HG03108 (cell line): ENCODE data around the gene SLC35A4.
"Not testable (repeated sequence)": the region's sequence is repeated elsewhere in the genome, so short reads cannot be mapped to it uniquely, and the experiment has no call there.

Source experiments
- ATAC-seq: cut with Tn5 transposase; IDR thresholded peaks from one replicate; pipeline ENCODE4 v1.9.1; 2021; ENCODE audit warnings: moderate library complexity; ENCODE audit not compliant: unreplicated experiment

SLC35A4 gene

DNA sequence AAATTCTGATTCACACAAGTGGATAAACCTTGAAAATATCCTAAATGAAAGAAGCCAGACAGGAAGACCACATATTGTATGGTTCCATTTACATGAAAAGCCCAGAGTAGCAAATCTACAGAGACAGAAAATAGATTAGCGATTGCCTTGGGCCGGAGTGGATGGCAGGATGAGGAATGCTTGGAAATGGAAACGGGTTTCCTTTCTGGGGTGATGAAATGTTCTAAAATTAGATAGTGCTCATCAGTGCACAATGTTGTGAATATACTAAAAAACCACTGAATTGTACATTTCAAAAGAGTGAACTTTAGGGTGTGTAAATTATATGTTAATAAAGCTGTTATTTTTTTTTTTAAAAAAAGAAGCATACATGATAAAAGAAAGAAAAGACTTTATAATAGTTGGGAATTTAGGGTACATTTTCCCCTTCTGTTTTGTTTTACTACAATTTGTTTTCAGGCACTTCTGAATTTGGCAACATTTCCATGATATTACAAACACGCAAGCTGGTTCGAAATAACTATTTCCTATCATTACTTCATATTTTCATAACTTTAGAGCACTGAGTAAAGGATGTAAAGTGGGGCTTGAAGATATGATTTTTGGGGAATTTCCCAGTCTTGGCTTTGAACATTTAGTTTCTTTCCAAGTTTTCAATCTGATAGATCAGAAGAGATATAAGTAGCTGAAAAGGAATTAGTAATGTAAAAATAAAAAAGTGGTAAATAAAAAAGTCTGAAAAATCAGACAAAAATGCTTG, 23.9 kb downstream of the SLC35A4 start:
- ATAC-seq = no peak

DNA sequence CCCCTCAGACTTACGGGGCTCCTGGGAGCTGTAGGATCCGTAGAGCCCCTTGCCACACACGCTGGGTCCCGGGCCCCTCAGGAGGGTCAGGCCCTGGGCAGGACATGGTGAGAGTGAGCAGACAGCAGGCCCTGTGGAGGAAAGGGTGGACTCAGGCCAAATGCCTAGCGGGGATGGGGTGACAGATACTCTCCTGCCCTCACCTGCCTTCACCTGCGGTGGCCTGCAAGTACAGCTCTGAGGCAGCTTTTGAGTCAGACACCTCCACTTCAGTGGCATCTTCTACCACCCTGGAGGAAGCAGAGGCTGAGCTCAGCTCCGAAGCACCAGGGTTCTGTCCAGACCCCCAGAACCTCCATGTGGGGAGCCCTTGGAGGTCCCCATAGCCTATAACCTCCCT, 26.2 kb downstream of the SLC35A4 start:
- no peak for ATAC-seq

DNA sequence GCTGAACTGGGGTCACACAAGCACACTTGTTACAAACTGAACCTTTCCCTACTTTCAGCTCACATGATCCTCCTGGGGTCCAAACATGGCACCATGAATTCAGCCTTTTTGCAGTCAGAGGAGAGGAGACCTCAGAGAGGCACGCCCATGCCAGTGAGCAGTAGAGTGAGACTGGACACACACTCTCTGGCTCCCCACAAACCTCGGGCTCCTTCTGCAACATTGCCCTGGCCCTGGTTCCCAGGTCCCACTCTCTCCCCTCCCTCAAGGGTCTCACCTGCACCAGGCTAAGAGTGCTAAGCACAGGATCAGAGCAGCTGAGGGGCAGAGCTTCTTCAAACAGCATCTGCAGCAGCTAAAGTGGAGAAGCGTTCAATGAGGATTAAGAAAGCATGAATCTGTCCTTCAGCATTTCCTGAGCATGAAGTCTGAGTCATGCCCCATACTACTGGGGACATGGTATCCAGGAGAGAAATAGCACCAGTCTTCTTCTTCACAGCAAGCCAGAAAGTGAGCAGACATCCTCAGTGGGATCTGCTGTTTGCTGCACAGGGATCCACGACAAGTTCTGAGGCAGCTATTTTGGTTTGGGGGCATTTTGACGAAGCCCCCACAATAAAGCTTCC, 27.2 kb downstream of the SLC35A4 start:
- ATAC-seq = no peak

DNA sequence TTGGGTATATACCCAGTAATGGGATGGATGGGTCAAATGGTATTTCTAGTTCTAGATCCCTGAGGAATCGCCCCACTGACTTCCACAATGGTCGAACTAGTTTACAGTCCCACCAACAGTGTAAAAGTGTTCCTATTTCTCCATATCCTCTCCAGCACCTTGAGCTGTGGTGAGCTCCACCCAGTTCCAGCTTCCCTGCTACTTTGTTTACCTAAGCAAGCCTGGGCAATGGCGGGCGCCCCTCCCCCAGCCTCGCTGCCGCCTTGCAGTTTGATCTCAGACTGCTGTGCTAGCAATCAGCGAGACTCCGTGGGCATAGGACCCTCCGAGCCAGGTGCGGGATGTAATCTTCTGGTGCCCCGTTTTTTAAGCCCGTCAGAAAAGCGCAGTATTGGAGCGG, 28.4 kb downstream of the SLC35A4 start:
- ATAC-seq = not testable (repeated sequence)

DNA sequence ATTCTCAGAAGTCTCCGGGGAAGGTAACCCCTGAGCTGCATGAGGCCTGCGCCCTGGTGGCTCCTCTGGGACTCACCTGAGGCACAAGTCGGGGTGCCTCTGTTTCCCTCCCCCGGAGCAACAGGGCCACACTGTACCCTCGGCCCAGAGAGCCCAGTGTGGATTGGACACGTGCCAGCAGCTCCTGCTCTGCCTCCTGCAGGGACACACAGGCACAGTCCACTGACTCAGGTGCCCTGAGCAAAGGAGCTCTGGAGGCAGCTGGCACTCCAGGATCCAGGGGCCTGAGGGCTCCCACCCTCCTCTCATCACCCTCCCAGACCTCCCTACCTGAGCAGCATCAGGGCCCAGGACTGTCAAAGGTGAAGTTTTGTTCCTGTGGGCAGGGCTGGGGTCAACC, 29.5 kb downstream of the SLC35A4 start:
- no peak for ATAC-seq

DNA sequence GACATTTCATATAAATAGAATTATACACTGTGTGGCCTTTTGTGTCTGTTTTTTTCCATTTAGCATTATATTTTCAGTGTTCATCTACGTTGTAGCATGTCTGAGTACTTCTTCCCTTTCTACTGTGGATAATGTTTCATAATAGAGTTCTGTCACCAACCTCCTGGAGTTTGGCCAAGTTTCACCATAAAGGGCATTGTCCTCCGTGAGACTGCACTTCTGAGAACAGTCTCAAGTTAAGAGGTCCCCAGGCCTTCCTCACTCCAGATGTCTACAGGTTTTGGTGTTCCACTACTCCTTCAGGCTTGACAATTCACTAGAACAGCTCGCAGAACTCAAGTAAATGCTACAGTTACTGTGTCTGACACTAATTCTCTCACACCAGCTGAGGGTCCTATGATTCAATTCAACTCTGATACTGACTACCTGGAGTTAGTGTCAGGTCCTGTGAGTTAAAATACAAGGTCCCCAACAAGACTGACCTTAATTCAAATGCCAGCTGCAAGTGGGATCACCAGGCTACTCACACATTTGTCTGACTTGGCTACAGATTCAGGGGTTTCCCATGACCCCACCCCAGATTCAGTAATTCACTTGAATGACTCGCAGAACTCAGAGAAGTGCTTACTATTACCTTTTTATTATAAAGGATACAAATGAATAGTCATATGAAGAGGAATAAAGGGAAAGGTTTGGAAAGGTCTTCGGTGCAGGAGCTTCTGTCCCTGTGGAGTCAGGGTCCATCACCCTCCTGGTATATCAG, 31.1 kb downstream of the SLC35A4 start:
- ATAC-seq = no peak

DNA sequence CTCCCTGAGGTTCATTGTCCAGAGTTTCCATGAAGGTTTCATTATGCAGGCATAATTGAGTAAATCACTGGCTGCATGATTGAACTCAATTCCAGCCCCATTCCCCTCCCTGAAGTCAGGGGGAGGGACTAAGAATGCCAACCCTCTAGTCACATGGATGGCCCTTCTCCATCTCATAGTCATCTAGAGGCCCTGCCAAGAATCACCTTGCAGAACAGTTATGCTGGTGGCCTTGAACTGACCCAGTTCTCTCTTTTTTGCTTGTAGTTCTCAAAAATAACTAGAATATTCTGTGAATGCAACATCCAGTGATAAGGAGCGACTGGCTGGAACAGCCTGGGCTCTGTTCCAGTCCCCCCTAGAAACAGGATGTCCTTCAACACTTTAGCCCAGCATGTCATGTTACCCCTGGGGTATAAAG, 31.7 kb downstream of the SLC35A4 start:
- no peak for ATAC-seq

DNA sequence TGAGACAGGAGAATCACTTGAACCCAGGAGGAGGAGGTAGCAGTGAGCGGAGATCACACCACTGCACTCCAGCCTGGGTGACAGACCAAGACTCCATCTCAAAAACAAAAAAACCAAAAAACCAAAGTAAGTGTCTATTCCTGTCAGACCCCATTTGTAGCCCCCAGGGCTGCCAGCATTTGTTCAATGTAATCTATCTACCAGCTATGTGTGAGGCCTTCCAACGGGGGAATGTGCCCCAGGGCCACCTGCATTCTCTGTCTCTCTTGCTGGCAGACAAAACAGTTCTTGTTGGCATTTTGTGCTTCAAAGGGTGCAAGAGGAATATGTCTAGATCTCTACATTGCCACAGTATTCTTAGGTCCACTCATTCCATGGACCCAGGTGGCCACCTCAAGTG, 34.2 kb downstream of the SLC35A4 start:
- no peak for ATAC-seq

DNA sequence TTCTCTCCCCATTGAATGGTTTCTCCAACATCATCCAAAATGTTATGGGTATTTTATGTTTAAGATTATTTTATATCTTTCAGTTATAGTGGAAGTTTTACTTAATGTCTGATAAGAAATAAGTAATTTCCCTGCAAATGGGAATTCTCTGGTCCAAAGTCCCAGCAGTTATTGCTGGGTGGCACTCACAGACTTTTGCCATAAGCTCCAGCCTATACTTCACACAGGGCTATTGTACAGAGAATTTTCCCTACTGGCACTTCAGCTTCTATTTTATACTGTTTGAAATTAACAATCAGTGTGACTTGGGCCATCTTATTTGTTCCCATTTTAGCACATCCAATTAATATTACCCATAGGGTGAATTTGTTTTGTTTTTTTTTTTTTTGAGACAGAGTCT, 35.5 kb downstream of the SLC35A4 start:
- no peak for ATAC-seq

DNA sequence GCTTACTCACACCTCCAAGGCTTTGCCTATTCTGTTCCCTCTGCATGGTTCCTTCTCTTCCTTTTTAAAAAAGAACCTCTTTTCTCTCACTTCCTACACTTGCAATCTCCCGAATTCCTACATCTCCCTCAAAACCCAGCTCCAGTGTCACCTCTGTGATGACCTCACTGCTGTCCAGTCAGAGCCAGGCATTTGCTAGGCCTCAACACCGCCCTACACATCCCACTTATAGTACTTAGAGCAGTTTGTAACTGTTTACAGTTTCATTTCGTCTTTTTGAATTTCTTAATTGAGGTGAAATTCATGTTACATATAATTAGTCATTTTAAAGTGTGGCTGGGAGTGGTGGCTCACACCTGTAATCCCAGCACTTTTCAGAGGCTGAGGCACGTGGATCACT, 37.5 kb downstream of the SLC35A4 start:
- no peak for ATAC-seq

DNA sequence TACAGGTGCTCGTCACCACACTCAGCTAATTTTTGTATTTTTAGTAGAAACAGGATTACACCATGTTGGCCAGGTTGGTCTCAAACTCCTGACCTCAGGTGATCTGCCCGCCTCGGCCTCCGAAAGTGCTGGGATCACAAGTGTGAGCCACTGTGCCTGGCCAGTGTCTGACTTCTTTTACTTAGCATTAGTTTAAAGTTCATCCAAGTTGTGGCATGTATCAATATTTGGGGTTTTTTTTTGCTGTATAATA, 38.7 kb downstream of the SLC35A4 start:
- ATAC-seq = not testable (repeated sequence)

DNA sequence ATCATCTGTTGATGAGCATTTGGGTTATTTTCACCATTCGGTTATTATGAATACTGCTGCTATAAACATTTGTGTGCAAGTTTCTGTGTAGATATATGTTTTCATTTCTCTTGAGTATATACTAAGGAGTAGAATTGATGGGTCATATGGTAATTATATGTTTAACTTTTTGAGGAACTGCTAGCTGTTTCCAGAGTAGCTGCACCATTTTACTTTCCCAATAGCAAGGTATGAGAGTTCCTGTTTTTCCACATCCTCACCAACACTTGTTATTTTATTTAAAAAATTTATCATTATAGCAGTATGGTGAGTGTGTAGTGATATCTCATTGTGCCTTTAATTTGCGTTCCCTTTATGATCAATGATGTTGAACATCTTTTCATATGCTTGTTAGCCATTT, 39.1 kb downstream of the SLC35A4 start:
- ATAC-seq = no peak

DNA sequence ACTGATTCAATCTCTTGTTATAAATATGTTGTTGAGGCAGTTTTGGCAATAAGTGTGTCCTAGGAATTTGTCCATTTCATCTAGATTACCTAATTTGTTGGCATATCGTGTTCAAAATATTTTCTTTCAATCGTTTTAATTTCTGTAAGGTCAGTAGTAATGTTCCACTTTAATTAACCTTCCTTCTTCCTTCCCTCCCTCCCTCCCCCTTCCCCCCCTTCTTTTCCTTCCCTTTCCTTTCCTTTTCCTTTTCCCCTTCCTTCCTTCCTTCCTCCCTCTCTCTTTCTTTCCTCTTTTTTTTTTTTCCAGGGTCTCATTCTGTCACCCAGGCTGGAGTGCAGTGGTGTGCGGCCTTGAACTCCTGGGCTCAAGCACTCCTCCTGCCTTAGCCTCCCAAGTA, 41.3 kb downstream of the SLC35A4 start:
- no peak for ATAC-seq

DNA sequence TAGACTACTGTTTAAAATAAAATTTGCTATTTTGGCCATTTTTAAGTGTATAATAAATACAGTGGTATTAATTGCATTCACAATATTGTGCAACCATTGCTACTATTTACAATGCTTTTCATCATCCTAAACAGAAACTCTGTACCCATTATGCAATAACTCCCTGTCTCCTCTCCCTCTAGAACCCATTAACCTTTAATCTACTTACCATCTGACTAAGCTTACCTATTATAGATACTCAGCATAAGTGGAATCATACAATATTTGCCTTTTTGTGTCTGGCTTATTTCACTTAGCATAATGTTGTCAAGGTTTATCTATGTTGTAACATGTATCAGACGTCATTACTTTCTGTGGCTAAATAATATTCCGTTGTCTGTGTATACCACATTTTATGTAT, 42.4 kb downstream of the SLC35A4 start:
- ATAC-seq = no peak

DNA sequence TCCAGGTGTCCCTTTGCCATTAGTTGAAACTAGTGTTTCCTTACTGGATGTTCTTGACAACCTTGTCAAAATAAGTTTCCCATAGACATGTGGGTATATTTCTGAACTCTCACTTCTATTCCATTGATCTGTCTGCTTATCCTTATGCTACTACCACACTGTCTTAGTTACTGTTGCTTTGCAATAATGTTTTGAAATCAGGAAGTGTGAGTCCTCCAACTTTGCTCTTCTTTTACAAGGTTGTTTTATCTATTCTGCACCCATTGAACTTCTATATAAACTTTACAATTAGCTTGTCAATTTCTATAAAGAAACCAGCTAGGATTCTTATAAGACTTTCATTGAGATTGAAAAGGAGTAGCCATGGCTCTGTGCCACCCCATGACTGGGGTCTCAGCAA, 44.1 kb downstream of the SLC35A4 start:
- no peak for ATAC-seq

DNA sequence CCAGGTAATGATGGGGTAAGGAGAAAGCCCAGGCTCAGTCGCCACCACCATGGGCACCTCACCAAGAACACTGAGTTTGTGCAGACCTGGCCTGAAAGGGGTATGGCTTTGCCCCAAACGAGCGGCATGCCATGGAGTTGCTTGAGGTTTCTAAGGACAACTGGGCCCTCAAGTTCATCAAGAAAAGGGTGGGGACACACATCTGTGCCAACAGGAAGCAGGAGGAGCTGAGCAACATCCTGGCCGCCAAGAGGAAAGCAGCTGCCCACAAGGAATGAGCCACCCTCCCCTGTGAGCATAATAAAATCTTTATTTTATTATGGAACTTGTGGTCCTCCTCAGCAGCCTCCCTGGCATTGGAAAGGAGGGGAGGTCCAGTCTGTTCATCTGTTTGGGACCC, 44.5 kb downstream of the SLC35A4 start:
- no peak for ATAC-seq

DNA sequence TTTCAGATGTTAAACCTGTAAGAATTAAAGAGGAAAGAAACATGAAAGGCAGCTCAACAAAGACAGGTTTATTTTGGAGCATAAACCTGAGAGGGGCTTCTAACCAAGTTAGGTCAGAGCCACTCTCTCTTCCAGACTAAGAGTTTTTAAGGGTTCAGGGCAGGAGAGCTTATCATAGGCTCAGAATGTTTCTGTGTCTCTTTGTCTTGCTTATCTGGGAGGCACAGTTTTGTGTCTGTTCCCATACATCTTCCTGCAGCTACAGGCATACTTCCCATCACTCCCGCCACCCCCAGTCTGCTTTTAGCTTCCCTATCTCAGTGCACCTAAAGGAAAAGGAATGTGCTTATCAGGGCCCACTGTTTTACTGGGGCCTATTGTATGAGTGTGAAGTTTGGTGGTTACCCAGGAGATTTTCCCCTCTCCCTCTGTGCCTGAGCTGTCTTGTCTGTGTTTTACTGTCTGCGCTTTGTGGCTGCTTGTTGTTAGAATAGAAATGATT, 46.4 kb downstream of the SLC35A4 start:
- no peak for ATAC-seq
